SK-N-SH treated with all-trans-retinoic acid at 6 μM for 48 hours (cell line): ENCODE measurements around the gene GBE1.

Source experiments
- ATAC-seq: fragments of 200-7000 bp; cut with Tn5 transposase; 3 replicates; pipeline ENCODE4 v1.9.1; 2020; ENCODE audit warnings: mild to moderate bottlenecking, moderate library complexity
- ARNTL ChIP-seq: fragments of 450-650 bp; formaldehyde crosslinking; IDR thresholded peaks from 2 replicates; pipeline ENCODE4 v1.5.0; 2020; ENCODE audit warnings: low read depth, mild to moderate bottlenecking, moderate library complexity, borderline replicate concordance
- BACH2 ChIP-seq: fragments of 250-450 bp; sonication (Bioruptor Pico); IDR thresholded peaks from 2 replicates; pipeline ENCODE4 v1.9.0; 2021; ENCODE audit warnings: mild to moderate bottlenecking, borderline replicate concordance
- CREB5 ChIP-seq: fragments of 250-450 bp; sonication (Bioruptor Pico); IDR thresholded peaks from 2 replicates; pipeline ENCODE4 v1.5.1; 2020; ENCODE audit warnings: low read depth, mild to moderate bottlenecking, moderate library complexity
- ESRRG ChIP-seq: fragments of 250-450 bp; sonication (Bioruptor Pico); IDR thresholded peaks from 2 replicates; pipeline ENCODE4 v1.6.1; 2021; ENCODE audit warnings: mild to moderate bottlenecking
- GLIS3 ChIP-seq: fragments of 250-450 bp; sonication (Bioruptor Pico); IDR thresholded peaks from 2 replicates; pipeline ENCODE4 v1.5.0; 2020; ENCODE audit warnings: mild to moderate bottlenecking, moderate library complexity
- OSR1 ChIP-seq: fragments of 250-450 bp; sonication (Bioruptor Pico); IDR thresholded peaks from 2 replicates; pipeline ENCODE4 v1.8.0; 2022; ENCODE audit warnings: moderate library complexity, mild to moderate bottlenecking, inconsistent platforms
- PATZ1 ChIP-seq: fragments of 250-450 bp; sonication (Bioruptor Pico); IDR thresholded peaks from 2 replicates; pipeline ENCODE4 v1.8.0; 2020; ENCODE audit warnings: mild to moderate bottlenecking, moderate library complexity, borderline replicate concordance
- PPARA ChIP-seq: fragments of 250-450 bp; sonication (Bioruptor Pico); IDR thresholded peaks from 2 replicates; pipeline ENCODE4 v1.5.0; 2020; ENCODE audit warnings: mild to moderate bottlenecking, borderline replicate concordance
- RARB ChIP-seq: fragments of 250-450 bp; sonication (Bioruptor Pico); IDR thresholded peaks from 2 replicates; pipeline ENCODE4 v1.8.0; 2021; ENCODE audit warnings: mild to moderate bottlenecking, moderate library complexity
- TCF4 ChIP-seq: fragments of 250-450 bp; sonication (Bioruptor Pico); IDR thresholded peaks from 2 replicates; pipeline ENCODE4 v1.8.0; 2021; ENCODE audit warnings: mild to moderate bottlenecking, moderate library complexity, borderline replicate concordance
- TSHZ2 ChIP-seq: fragments of 250-450 bp; sonication (Bioruptor Pico); IDR thresholded peaks from 2 replicates; pipeline ENCODE4 v1.5.0; 2020; ENCODE audit warnings: mild to moderate bottlenecking, moderate library complexity
- ZC3H10 ChIP-seq: fragments of 250-450 bp; sonication (Bioruptor Pico); IDR thresholded peaks from 2 replicates; pipeline ENCODE4 v1.5.1; 2021; ENCODE audit warnings: mild to moderate bottlenecking, moderate library complexity
- ZFP3 ChIP-seq: fragments of 250-450 bp; sonication (Bioruptor Pico); IDR thresholded peaks from 2 replicates; pipeline ENCODE4 v1.5.0; 2020; ENCODE audit warnings: mild to moderate bottlenecking, moderate library complexity
- ZFP30 ChIP-seq: fragments of 450-650 bp; formaldehyde crosslinking; IDR thresholded peaks from 2 replicates; pipeline ENCODE4 v1.5.0; 2022; ENCODE audit warnings: mild to moderate bottlenecking, moderate library complexity
- ZNF565 ChIP-seq: fragments of 450-650 bp; formaldehyde crosslinking; conservative IDR thresholded peaks from 2 replicates; pipeline ENCODE4 v1.5.0; 2020; ENCODE audit warnings: low read depth, mild to moderate bottlenecking, moderate library complexity
- ZNF70 ChIP-seq: fragments of 450-650 bp; formaldehyde crosslinking; IDR thresholded peaks from 2 replicates; pipeline ENCODE4 v1.5.0; 2020; ENCODE audit warnings: mild to moderate bottlenecking, moderate library complexity
- ZNF8 ChIP-seq: fragments of 450-650 bp; formaldehyde crosslinking; IDR thresholded peaks from 2 replicates; pipeline ENCODE4 v1.5.0; 2020; ENCODE audit warnings: mild to moderate bottlenecking, moderate library complexity
- TF ChIP-seq, protein P1 (sequence below): fragments of 250-450 bp; sonication (Bioruptor Pico); IDR thresholded peaks from 2 replicates; pipeline ENCODE4 v1.5.1; 2021; ENCODE audit warnings: mild to moderate bottlenecking, moderate library complexity

The GBE1 gene

DNA sequence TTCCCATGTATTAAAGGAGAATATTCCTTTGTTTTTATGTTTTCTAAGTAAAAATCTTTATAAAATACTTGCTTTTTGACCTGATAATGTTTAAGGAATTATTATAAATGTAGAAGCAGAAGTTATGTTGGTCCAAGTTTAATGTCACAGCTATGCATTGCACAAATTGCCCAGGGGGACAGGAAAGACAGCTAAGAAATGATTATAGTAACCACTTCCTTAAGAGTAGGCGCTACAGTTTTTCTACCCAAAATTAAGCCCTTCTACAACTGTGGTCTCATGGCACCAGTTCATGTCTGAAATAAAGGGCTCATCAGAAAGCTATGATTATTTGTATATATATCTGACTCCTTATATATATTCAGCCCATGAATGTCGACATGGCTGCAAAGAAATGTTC lies 176.4 kb downstream of the GBE1 start:
- TF ChIP-seq BACH2 (CRISPR knock-in tag) = no peak
- TF ChIP-seq ZC3H10 (CRISPR knock-in tag) = no peak
- no peak for ATAC-seq

DNA sequence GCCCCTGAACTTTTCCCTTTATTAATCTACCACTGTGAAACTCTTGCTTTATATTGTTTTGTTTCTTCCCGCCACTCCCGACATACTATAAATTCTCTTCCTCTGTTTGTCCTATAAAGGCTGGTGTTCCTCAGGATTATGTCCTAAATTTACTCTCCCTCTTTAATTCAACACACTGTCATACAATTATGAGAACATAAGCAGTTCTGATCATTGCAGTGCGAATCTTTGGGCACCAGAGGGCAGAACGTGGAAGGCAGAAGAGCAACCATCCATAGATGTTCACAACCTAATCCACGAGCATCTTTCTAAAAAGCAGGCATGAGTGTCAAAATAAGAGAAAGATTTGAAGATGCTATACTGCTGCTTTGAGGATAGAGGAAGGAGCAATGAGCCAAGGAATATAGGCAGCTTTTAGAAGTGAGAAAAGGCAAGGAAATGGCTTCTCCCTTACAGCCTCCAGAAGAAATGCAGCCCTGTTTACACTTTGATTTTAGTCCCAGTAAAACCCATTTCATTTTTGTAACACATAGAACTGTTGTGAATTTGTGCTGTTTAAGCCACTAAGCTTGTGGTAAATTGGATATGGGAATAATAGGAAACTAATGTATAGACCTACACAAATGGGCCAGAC lies 179.4 kb downstream of the GBE1 start:
- ATAC-seq = peak; percentile 90
- TF ChIP-seq ZNF70 (CRISPR knock-in tag) = no peak
- TF ChIP-seq ZFP30 (CRISPR knock-in tag) = no peak
- TF ChIP-seq BACH2 (CRISPR knock-in tag) = no peak
- TF ChIP-seq, protein P1, sequence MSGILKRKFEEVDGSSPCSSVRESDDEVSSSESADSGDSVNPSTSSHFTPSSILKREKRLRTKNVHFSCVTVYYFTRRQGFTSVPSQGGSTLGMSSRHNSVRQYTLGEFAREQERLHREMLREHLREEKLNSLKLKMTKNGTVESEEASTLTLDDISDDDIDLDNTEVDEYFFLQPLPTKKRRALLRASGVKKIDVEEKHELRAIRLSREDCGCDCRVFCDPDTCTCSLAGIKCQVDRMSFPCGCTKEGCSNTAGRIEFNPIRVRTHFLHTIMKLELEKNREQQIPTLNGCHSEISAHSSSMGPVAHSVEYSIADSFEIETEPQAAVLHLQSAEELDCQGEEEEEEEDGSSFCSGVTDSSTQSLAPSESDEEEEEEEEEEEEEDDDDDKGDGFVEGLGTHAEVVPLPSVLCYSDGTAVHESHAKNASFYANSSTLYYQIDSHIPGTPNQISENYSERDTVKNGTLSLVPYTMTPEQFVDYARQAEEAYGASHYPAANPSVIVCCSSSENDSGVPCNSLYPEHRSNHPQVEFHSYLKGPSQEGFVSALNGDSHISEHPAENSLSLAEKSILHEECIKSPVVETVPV (CRISPR knock-in tag) = no peak

- no peak for TF ChIP-seq OSR1
- no peak for TF ChIP-seq ZFP3
- TF ChIP-seq ZNF565 (CRISPR knock-in tag) = no peak
- no peak for TF ChIP-seq TSHZ2
- TF ChIP-seq PATZ1 (CRISPR knock-in tag) = no peak
- TF ChIP-seq, all 23 proteins: peak for 0
- ATAC-seq = no peak
Measured at GRCh38 chr3:81580355-81580754, 181.1 kb downstream of the GBE1 start.

DNA sequence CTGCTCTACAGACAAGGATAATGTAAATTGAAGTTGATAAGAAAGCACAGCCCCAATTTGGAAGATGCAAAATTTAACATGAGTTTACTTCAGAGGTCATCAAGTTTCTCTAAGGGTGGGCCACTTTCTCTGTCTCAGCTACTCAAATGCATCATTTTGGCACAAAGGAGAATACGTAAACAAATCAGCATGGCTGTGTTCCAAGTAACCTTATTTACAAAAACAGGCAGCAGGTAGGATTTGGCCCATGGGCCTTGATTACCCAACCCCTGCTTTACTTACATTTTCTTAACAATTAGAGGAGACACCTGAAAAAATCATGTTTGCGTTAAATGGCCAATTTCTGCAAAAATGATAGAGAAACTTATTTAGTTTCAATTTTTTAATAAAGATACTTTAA lies 181.7 kb downstream of the GBE1 start:
- no peak for TF ChIP-seq ARNTL (CRISPR knock-in tag)
- TF ChIP-seq, all 23 proteins: peak for 0
- no peak for ATAC-seq

- TF ChIP-seq ZNF70 (CRISPR knock-in tag) (no peak), ESRRG (no peak), CREB5 (CRISPR knock-in tag) (no peak), PPARA (CRISPR knock-in tag) (no peak), OSR1 (no peak), ZC3H10 (CRISPR knock-in tag) (no peak), RARB (CRISPR knock-in tag) (no peak)
- ATAC-seq = no peak
Measured at GRCh38 chr3:81572201-81572756, 189.2 kb downstream of the GBE1 start.

- no peak for ATAC-seq
Measured at GRCh38 chr3:81568378-81568777, 193.1 kb downstream of the GBE1 start.

More at GRCh38 chr3:81568378-81568777, 193.1 kb downstream of the GBE1 start:
- TF ChIP-seq ZC3H10 (CRISPR knock-in tag) (no peak), RARB (CRISPR knock-in tag) (no peak), GLIS3 (CRISPR knock-in tag) (no peak), ZNF8 (CRISPR knock-in tag) (no peak), BACH2 (CRISPR knock-in tag) (no peak), TCF4 (CRISPR knock-in tag) (no peak), ZNF70 (CRISPR knock-in tag) (no peak)
